ENCODE measurements around the gene IL5RA.

Gene IL5RA, protein sequence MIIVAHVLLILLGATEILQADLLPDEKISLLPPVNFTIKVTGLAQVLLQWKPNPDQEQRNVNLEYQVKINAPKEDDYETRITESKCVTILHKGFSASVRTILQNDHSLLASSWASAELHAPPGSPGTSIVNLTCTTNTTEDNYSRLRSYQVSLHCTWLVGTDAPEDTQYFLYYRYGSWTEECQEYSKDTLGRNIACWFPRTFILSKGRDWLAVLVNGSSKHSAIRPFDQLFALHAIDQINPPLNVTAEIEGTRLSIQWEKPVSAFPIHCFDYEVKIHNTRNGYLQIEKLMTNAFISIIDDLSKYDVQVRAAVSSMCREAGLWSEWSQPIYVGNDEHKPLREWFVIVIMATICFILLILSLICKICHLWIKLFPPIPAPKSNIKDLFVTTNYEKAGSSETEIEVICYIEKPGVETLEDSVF

DNA sequence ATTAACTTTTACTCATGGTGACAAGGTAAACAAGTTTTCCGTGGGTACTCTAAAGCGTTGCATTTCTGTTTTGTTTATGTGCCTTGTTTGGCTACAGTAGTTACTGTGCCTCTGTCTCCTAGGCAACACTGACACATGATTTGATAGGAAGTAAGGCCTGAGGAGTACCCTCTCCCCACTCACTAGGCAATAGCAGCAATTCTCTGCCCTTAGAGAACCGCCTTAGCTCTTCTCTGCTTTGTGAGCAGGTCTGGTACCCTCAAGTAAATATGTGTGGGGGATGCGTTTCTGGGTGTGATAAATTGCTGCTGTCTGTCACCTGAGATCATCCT is at the start of gene IL5RA:
Gene IL5RA, minus strand, starts transcription at position 76 of the 332 bp plus-strand sequence. CDS start 5,390 bp downstream, outside the sequence.
- no peak for FAIRE-seq

DNA sequence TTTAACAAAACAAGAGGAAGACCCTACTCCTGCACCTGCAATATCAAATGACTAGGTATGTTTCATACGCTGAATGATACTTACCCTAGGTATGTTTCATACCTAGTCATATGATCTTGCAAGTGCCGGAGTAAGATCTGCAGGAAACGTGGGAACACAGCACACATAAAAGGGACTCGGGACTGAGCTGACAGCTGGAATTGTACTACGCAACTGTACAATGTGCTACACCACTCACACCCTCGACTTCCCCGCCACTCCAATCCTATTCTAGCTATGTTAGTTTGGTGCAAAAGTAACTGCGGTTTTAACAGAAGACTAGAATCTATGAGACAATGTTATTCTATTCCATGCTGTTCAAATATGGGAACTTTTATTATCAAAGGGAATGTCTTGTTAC is 47.3 kb upstream of the IL5RA start:
- FAIRE-seq = no peak

DNA sequence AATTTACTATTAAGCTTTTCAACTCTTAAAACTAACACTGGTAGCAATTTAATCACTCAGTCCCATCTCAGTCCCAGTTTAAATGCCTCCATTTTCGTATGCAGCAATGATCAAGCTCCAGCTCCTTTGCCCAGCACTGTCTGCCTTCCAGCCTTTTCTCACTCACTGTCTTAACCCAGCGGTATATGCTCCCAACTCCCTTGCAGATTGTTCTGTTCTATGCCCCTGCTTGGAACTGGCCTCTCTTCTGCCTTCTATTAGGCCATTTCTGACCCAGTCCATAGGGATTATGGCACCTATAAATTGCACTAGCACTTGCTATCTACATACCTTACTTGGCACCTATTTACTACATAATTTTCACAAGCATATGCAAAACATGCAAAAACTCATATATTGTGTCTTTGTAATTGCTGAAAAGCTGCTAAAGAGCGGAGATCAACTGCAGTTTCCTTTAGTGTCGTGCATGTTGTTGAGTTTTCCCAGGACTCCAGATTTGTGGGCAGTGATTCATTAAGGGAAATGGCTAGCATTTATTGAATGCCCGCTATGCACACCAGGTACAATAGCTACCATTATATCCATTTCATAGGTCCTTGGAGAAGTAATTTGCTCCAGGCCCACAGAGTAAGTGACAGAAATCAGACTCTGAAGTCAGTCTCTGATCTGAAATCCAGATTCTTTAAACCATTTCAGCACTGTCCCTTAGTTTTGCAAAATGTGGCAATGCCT is 44.9 kb upstream of the IL5RA start:
- no peak for FAIRE-seq

DNA sequence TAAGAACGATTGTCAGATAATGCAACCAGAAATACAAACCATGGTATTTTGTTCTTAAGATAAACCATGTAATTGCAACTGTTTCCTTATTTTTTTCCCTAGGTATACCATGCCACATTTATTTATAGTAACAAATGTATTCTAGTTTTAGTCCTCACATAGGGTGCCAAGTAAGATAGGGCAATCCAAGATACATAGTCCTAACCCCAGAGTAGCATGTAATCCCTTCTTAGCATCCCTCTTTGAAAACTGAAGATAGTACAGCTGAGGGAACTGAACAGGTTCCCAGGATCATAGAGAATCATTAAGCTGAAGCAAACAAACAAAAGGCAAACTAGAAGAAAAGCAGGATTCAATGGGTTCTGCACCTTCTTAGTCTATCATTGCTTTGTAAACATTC is 41.3 kb upstream of the IL5RA start:
- FAIRE-seq = no peak

DNA sequence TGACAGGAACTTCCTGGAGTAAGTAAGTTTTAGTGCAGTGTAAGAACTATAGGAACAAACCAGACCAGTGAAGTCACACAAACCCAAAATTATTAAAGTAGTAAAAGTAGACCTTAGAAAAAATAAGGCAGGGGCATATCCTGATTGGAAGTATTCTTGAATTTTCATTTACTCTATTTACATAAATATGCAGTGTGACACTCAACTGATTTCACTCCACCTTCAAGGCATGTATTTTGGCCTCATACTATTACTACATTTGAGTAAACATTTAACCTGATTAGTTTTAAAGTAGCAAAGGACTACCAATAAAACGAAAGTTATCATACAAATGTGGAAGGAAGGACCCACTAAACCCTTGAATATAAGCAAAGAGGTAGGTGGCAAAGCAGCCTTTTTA is 39.4 kb upstream of the IL5RA start:
- no peak for FAIRE-seq

DNA sequence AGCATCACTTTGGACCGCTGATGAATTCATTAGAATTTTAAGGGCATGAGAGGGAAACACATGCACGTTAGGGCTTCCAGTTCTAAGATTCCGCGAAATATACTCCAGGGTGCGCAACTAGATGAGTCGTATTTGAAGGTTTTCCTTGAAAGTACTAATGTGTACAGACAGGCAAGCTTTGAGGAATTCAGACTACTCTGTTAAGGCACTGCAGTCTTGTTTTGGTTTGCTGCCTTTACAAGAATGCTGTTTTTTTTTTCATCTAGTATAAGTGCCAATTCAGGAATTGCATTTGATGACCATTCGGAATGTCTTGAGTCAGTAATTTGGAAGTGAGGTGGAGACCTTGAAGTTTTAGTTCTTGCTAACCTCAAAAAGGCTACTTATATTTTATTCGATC is 35.7 kb upstream of the IL5RA start:
- no peak for FAIRE-seq

DNA sequence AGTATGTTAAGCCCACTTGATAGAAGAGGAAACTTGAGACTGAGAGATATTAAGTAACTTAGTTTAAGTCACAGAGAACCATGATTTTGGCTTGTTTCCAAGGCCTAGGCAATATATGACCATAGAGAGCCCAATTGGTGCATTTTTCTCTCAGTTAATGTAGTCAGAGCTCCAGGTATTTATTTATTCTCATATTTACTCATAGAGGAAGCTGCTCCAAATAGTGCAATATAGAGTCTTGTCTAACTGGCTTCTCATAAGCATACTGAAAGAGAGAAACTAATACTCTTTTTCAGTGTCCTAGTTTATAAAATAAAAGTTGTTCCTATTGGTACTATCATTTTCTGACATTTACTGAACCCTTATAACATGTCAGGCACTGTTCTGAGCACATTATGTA is 31.8 kb upstream of the IL5RA start:
- no peak for FAIRE-seq

DNA sequence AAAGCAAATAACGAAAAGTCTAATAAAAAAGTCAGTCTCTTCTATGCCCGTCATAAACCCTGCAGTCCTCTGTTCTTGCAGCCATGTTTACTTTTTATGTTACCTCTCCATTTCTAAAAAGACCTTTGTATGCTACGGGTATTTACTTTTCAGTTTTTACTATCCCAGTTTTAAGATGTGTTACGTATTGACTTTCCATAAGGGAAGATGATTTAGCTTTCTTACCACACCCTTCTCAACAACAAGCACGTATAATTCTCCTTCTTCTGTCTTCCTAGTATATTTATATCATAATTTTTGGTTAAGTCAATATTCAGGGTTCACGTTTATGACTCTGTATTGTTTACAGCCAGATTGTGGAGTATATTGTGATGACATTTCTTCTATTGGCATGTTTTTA is 27.4 kb upstream of the IL5RA start:
- no peak for FAIRE-seq

DNA sequence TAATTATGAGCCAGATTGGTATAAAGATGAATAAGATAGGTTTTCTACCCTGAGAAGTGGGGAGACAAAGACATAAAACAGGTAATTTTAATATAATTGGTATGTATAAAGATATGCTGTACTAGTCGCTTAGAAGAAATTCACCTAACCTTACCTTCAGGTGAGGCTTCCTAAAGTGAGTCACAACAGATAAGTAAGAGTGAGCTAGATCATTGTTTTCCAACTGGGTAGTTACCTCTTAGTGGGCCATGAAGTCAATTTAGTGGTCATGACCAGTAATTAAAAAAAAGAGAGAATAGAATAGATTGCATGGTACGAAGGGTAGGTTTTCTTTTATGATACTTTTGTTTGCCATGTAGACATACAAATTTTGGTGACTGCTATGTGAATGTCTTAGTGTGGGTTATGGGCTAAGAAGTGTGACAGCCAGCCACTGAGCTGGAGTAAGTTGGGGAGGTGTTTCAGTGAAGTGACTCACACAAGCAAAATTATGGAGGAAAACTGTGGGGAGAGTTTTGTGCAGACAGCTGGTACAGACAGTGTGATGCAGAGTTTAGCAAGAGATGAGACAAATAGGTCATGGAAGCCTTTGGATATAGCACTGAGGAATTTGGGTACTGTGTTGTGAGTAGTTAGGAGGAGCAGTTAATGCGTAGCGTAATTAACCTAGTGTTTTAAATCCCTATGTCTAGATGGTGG is 24.7 kb upstream of the IL5RA start:
- no peak for FAIRE-seq

DNA sequence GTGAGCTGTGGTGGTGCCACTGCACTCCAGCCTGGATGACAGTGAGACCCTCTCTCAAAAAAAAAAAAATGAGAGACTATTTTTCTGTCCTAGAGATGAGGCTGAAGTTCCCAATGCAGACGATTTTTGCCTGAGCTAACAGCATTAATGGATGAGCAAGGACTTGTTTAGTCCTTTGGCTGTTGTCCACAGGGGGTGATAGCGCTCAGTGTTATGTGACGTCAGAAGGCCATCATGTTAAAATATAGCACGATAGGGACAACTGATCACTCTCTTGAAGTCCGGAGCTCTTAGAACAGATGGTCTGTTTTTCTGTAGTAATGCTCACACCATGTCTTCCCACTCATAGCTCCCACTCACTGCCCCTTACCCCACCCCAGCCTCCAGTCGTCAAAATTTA is 23.3 kb upstream of the IL5RA start:
- no peak for FAIRE-seq

DNA sequence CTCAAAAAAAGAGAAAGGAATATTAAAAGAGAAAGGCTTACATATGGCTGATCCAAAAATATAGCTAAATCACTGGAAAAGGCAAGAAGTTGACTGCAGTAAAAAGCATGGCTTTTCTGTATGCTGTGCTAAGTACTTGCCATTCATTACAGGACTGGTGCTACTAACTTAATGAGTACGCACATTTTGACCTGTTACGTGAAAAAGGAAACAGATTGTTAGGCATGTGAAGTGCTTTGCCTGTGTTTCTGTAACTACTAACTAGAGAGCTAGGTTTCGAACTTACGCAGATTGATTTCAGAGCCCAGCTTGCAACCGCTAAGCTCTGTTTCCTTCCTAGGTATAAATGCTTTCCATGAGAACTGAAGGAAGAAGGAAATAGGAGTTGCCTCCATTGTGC is 19.4 kb upstream of the IL5RA start:
- FAIRE-seq = no peak

DNA sequence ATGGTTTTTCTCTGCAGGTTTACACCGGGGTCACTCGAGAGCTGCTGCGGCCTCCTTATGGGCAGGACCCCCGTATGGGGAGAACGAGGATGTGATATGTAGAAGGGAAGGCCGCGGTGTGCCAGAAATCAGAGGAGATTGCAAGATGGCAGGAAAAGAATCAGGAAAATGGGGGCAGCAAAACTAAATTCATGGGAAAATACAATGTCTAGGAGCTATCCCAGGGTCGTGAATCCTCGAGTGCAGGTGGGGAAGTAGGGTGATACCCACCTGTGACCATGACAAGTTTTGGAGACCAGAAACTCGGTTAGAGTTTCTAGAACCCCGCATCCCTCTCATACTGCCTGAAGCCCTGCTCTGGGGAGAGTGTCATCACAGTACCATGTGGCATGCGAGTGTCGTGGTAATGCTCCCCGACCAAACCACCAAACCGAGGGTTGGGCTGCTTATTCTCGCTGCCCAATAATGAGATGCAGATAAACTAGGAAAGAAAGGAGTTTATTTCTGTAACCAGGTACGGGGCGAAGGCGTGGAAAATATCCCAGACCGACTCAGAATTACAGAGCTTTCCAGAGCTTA is 17.3 kb upstream of the IL5RA start:
- no peak for FAIRE-seq

DNA sequence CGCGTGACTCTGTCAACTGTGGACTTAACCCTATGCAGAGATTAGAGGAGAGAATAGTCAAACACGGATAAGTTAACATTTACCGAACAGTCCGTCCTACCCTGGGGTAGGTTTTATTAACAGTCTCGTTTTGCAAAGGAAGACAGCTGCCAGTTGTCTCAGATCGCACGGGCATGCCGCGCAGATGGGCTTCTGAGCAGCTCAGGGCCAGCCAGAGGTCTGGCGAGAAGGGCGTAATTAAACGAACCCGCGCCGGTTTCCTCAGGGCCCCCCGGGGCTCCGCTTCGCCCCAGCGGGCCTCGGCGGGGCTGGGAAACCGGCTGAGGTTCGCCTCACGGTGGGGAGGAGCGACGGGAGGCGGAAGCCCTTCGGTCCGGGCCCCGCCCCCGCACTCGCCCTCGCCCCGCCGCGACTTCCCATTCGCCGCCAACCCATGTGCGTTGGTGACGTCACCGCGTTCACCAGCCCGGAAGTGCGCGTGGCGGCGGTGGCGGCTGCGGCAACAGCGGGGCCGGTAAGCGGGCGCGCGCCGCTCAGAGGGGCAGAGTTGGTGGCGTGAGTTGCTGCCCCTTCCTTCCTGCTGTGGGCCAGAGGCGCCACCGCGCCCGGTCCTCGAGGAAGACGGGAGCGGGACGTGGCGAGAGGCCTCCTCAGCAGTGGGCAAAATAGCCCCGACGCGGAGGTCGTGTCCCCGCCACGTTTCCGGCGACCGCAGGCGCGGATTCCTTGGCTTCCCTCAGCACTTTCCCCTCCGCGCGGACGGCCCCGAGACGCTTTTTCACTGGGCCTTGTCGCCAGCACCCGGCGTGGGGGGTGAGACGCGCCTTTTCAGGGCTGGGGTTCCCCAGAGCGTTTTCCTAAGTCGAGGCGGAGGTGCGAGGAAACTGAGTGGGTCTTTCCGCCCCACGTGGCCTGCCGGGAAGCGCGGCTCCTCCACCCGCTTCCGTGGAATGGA is 16.6 kb upstream of the IL5RA start, which contains the start of gene TRNT1:
Gene TRNT1, plus strand, starts transcription at position 464 of the 955 bp plus-strand sequence. CDS start 2,101 bp downstream, outside the sequence.
- no peak for FAIRE-seq

DNA sequence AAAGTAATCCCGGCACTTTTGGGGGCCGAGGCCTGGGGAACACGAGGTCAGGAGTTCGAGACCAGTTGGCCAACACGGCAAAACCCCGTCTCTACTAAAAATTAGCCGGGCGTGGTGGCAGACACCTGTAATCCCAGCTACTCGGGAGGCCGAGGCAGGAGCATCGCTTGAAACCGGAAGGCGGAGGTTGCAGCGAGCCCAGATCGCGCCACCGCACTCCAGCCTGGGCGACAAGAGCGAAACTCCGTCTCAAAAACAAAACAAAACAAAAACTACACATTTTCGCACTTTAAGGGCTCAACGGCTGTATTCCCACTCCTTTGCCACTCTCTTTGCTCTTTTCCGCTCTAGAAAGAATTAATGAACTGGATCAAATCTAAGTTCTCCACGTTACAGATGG is 15.8 kb upstream of the IL5RA start:
- no peak for FAIRE-seq

DNA sequence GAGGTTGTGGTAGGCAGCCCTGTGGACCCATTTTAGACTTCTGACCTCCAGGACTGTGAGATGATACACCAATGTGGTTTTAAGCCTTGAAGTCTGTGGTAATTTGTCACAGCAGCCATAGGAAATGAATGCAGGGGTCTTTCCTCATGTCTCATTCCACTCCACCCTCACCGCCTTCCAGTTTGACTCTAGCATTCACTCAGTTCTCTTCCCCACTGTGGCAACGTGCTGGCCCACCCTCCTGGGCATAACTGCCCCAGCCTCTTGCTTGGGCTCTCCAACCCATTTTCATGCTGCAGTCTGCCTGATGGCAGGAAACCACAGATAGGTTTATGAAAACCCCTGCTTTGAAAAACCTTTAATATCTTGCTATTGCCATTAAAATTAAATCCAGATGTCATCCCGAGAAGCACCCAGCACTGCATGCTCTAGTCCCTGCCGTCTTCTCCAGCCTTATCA is 9.2 kb upstream of the IL5RA start:
- no peak for FAIRE-seq

DNA sequence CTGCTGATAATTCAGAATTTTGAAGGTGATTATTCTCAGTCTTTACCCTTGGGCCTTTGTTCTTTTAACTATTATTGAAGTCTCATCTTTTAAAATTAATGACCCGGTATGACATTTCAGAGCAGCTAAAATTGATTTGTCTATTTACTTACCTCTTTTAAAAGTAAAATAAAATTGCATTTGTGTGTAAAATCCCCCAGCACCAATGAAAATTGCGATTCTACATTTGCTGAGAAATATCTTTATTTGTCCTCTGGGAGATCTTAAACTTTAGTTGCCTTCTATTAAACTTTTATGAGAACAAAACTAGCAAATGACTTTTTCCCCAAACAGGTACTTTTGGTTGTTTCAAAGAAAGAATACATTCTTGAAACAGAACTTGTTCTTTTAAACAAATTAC is 7.5 kb upstream of the IL5RA start:
- no peak for FAIRE-seq

DNA sequence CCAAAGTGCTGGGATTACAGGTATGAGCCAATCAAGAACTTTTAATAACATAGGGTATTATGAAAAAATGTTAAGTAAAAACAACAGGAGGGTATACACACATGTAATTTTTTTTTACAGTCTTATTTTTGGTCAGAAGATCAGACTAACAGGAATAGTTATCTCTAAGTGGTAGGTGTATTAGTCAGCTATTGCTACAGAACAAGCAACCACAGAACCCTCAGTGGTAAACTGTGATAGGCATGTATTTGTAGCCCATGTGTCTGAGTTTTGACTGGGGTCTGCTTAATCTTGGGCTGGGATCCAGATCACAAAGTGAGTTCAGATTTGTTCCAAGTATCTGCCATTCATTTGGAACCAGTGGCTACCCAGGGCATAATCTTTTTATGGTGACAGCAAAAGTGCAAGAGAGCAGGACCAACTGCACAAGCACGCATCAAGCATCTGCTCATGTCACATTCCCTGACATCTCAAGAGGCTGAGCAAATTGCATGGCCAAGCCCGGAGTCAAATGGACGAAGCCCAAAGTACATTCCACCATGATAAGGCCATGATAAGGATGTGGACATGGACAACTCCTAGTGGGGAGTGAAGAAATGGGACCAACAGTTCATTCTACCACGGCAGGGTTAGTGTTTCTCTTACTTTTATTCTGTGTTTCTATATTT is 3.0 kb upstream of the IL5RA start:
- no peak for FAIRE-seq

DNA sequence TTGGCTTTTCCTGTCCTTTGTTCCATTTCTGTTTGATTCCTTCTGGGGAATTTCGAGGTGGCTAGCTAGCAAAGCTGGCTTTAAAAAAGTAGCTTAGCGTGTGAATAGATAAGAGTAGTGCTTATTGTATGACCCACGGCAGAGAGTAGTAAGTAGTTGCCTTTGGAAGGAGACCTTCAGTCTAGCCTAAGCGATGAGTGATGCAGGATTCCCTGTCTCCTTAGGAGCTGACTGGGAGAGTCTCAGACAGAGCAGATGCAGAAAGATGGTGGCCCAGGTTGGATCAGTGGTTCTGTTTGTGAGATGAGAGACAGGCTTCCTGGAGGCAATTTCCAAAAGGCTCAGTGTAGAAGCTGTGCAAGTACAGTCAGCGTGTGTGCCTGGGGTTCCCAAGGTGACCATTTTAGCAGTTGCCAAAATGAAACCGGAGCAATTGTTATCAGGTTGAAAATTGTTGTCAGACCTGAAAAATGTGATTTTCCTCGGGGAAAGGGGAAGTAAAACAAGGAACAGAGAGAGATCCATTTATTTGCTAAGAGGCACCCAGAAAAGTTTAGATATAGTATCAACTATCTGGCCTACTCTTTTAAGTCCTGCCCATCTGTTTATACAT is 681 bp upstream of the IL5RA start:
- FAIRE-seq = no peak

DNA sequence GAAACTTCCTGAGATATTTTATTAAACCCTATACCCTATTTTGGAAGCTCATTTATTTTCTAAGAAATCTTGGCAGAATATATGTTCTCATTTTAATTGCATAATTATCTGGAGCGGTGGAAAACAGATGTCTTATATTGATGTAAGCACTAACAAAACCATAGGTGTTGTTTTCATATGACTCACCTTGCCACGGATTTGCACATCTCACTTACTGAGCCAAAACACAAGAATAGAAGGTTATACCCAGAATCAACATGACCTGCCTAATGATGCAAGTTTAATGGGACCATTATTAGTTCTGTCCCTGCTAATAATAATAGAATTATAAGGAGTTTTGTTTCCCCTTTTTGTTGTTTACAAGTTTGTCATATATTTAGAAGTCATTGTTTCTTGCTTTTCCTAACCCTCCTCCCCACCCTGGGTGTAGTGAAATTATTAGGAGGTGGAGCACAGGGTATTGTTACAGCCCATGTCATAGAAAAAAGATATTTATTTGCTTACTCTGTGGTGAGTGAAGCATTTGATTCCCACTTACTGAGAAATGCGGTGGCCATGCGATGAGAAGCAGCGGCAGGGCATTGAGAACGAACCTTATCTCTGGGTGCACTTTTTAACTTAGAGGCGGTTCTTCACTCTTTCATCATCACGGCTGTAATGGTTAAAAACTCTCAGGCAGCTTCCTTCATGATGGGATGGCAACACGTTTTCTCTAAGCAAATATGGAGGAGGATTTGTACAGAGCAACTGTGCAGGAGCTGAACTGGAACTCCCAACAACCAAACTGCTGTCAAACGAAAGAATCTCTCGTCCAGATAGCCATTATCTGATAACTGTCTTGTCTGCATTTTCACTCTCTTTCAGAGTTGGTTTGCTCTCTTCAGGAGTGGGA is 521 bp downstream of the IL5RA start:
- no peak for FAIRE-seq

DNA sequence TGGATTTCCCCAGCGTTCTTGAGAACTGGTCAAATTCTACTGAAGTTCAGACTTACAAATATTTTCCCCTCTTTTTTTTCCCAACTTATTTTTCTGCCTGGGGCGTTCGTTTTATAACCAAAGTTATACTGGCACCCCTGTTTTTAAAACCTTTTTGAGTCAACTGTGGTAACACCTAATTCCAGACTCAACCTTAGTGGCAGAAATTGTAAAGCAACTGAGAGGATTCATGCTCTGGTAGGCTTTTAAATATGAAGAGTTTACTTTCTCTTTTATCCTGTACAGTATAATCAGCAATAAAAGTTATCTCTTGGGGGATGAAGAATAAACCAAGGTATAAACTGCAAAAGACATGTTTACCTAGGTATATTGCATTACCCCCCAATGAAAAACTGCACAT is 2.3 kb downstream of the IL5RA start:
- no peak for FAIRE-seq
